Posterior vena cava (tissue), 2 donors: ENCODE measurements around the gene PRR12. TPM values are rescaled to one million over a fixed set of nuclear protein-coding genes. Genes with fewer than 3 reads are reported as not detected.

ENCODE experiments used
- DNase-seq: peaks from one replicate; pipeline ENCODE4 v3.0.0-alpha.2; 2020; ENCODE audit warnings: low spot score
- intact Hi-C, 2 donors: fragments of 100-400 bp; cut with DNase I; formaldehyde crosslinking; loops; one replicate each; pipeline versions ENCODE4 v1.14.1 to v1.14.2; 2022 to 2023
- total RNA-seq, 2 donors: library from RNA; stranded (reverse); fragmentation: NEBNext Ultra II Directional; extraction: Animal tissue kit (Norgen Biotek cat#: 25700); gene quantifications; one replicate each; pipeline ENCODE4 v1.2.1, GENCODE V29; 2021
- donor health status: DM: yes; HTN: yes; CAD: no.
- donor health status: DM: yes; HTN: yes; CAD: no.

Gene PRR12
- total RNA-seq, 2 donors from 2014 or later = 18.8 to 21.7 TPM

DNA sequence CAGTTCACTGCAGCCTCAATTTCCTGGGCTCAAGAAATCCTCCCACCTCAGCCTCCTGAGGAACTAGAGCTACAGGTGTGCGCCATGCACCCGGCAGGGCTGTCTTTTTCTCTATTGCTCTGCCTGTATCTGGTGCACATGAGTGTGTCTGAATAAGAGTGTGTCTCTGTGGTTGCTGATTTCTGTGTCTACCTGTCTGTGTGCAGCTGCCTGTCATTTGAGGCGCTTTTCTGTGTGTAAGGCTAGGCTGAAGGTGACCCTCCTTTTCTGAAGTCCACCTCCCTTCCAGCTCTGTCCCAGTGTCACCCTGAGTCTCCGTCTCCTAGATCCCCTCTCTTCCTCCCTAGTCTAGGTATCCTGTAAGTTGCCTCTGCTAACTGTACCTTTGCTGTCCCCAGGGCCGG lies 1.5 kb upstream of the PRR12 start:
- DNase-seq = no peak
- intact Hi-C loops = loop anchor here in 1 of 2 donors (5.0 kb wide), 1 partner anchor 83 kb away; no protein-coding TSS in a partner anchor

DNA sequence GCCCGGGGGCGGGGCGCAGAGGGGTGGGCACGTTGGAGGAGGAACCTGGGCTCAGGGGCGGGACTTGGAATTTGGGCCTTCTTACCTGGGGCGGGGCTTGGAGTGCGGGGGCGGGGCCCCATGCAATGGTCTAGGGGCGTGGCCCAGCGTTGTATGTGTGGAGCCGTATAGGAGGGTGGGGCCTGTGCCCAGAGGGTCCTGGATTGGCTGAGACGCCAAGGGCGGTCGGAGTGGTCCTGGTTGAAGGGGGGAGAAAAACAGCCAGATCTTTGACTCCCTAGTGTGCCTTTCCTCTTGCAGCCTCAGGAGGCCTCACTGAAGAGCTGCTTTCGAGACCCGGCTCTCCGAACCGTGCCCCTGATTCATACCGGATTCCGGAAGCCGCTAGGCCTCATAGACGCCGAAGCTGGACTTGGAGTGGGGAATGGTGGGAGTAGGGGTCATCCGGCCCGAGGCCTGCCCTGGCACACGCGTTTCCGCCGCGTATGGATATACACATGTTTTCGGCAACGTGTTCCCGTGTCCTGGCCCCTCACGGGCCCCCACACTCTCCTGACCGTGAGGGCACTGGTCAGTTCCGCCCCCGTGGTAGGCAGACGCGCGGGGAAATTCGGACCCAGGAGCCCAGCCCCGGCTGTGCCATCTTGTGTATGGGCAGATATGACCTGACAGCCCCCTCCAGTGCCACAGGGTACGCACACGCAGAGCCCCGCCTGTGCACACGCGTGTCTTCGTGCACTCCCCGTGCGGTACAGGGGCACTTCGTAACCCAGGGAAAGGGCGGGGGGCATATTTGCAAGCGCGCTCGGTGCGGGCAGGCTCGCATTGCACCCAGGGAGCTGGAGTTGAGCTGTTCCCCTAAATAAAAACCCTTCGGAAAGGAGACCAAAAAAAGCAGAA lies 661 bp upstream of the PRR12 start:
- peak; percentile 98 for DNase-seq
- intact Hi-C loops = loop anchor here (5.0 kb wide), 1 partner anchor 47 kb away; no protein-coding TSS in a partner anchor

DNA sequence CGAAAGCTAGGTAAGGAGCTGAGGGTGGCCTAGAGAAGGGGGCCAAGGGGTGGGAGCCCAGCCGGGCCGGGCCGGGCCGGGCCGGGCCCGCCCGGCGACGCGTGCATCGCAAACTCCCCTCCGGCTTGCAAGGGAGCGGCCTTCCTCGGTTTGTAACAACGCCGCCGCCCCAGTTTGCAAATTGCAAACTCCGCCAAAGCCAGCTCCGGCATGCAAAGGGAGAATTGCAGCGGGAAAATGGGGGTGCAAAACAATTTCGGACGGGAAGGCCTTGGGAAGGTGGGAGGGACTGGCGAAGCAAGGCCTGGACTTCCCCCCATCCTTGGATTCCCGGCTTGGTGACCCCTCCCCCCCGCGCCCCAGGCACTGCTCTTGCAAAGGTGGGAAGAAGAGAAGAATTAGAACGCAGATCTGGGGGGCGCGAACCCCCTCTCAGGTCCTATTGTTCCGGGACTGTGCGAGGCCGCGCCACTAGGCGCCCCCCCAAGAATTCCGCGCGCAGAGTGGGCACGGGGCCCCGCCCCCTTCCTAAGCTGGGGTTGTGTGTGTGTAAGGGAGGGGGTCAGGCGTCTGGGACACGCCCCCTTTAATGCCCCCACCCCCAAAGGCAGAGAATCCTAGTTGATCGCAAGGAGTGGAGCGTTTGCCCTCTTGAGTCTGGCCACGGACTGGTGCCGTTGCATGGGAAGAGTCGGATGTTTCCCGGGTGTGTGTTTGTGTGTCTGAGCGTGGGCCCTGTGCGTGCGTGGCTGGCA lies 926 bp downstream of the PRR12 start:
- DNase-seq = no peak
- intact Hi-C loops = loop anchor here (5.0 kb wide), 1 partner anchor 45 kb away; no protein-coding TSS in a partner anchor

DNA sequence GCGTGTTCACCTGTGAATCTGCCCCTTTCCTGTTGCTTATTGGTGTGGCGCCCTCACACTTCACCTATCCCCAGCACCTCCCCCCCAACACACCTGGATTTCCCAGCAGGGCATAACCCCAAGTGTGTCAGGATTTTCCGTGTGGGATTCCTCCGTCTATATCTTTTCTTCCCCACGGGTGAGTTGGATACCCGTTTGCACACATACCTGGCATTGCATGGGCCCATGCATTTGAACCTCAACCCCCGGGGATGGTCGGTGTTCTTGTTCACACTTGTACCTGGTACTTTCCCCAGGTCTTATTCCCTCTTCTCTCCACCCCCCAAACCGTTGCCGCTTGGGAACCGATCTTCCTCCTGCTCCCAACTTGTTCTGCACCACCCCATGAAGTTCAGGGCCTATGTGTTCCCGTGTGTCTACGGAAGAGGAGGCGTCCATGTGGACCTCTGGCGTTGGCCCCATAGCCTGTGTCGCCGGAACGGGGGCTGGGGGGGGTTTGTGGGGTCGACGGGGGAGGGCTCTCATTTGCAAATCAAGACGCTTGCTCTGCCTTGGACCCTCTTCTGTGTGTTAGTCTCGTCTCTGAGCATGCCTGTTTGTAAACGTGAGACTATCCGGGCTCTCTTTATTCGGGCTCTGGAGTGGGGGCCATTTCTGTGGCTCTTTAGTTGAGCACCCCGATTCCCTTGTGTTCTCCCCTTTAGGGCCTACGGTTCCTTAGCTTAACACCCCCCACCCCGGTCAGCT lies 1.7 kb downstream of the PRR12 start:
- intact Hi-C loops = loop anchor here (5.0 kb wide), 1 partner anchor 45 kb away; no protein-coding TSS in a partner anchor
- no peak for DNase-seq

DNA sequence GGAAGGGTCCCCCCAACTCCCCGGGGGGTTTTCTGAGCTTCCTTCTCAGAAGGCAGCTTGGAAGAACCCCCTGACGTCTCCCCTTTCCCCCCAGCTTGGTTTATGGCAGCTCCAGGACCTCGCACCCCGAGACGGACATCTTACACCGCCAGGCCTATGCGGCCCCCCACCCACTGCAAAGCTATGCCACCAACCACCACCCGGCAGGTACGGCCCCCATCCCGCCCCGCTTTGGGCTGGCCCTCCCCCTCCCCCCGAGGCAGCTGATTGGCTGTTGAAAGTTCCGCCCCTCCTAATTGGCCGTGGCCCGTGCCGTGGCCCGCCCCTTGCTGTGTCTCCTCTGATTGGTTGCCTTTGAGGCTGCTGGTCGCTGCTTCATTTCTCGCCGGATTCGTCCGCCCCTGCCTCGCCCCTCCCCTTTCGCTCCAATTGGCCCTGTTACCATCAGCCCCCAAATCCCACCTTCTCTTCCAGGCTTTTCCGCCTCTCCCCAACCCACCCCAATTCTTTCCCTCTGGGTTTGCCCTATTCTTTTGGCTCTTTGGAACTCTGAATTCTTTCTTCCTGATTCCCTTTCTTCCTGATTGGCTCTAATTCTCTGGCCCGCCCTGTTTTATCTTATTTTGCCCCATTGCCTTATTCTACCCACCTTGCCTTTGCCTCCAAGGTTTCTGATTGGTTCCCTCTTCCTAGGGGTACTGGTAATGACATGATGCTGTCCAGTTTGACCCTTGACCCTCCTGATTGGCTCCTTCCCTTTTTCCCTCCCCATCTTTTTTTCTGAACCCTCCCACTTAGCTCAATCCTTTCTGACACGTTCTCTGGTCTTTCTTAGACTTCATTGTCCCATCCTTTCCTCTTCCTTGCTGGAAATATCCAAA lies 2.5 kb downstream of the PRR12 start:
- intact Hi-C loops = loop anchor here (5.0 kb wide), 1 partner anchor 44 kb away; no protein-coding TSS in a partner anchor
- peak; percentile 98 for DNase-seq

DNA sequence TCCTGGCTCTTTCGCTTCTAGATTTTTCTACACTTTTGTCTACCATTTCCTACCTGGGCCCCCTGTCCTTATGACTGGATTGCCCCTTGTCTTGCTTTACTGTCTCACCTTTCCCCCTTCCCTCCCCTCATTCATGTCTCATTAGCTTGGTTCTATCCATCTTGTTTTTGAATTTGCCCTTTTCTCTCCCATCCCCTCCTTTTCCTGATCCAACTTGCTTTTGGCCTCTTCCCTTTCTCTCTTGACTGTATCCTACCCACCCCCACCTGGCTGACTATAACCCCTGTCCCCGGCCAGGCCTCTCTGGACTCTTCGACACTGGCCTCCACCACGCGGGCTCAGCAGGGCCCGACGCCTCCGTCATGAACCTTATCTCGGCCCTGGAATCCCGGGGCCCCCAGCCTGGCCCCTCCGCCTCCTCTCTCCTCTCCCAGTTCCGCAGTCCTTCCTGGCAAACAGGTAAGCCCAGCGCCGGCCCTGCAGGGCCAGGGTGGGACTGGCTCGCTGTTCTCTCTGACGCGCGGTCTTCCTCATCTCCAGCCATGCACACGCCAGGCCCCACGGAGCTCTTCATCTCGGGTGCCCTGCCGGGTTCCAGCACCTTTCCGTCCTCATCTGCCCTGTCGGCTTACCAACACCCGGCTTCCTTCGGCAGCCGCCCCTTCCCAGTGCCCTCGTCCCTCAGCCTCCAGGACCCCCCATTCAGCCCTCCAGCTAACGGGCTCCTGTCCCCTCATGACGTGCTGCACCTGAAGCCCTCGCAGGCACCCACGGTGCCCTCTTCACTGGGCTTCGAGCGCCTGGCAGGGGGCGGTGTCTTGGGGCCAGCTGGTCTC lies 3.4 kb downstream of the PRR12 start:
- DNase-seq = no peak
- intact Hi-C loops = loop anchor here (5.0 kb wide), 1 partner anchor 43 kb away; no protein-coding TSS in a partner anchor

DNA sequence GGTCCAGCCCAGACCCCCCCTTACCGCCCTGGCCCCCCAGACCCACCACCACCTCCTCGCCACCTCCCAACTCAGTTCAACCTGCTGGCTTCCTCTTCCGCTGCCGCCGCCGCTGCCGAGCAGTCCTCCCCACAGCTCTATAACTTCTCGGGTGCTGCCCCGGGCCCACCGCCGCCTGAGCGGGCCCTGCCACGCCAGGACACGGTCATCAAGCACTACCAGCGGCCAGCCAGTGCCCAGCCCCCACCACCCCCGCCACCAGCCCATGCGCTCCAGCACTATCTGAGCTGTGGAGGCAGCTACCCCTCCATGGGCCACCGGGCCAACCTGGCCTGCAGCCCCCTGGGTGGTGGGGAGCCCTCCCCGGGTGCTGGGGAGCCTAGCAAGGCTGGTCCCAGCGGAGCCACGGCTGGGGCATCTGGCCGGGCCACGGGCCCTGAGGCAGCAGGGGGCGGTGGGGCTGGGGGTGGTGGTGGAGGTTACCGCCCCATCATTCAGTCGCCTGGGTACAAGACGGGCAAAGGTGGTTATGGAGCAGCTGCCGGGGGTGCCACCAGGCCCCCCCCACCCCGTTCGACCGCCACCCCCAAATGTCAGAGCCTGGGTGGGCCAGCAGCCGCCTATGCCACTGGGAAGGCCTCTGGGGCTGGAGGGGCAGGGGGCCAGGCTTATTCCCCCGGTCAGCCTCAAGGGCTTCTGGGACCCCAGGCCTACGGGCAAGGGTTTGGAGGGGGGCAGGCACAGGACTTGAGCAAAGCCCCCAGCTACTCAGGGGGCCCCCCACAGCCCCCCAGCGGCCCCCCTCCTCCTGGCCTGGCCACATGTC lies 4.2 kb downstream of the PRR12 start:
- no peak for DNase-seq
- intact Hi-C loops = loop anchor here (5.0 kb wide), 1 partner anchor 42 kb away; no protein-coding TSS in a partner anchor

DNA sequence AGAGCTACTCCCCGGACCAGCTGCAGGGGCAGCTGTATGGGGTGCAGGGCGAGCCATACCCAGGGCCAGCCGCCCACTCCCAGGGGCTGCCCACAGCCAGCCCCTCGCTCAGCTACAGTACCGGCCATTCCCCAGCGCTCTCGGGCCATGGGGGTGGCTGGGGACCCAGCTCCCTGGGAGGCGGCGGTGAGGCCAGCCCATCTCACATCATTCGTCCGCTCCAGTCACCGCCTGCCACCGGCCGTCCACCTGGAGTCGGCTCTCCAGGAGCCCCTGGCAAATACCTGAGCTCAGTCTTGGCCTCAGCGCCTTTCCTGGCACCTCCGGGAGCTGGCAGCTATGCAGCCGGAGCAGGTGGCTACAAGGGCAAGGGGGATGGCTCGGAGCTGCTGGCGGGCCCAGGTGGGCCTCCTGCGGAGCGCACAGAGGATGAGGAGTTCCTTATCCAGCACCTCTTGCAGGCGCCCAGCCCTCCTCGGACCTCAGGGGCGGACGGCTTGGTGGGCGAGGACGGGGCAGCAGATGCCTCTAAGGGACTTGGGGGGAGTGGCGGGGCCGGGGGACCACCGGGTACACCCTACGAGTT lies 4.9 kb downstream of the PRR12 start:
- DNase-seq = no peak
- intact Hi-C loops = no loop called here

DNA sequence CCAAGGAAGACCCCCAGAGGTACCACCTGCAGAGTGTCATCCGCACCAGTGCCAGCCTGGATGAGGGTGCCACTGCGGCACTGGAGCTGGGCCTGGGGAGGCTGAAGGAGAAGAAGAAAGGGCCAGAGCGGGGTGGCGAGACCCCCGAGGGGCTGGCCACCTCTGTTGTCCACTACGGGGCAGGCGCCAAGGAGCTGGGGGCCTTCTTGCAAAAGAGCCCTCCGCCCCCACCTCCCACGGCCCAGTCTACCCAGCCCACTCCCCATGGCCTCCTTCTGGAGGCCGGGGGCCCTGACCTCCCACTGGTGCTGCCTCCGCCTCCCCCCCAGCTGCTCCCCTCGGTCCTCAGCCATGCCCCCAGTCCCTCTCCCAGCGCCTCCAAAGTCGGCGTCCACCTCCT lies 5.4 kb downstream of the PRR12 start:
- DNase-seq = no peak
- intact Hi-C loops = no loop called here

DNA sequence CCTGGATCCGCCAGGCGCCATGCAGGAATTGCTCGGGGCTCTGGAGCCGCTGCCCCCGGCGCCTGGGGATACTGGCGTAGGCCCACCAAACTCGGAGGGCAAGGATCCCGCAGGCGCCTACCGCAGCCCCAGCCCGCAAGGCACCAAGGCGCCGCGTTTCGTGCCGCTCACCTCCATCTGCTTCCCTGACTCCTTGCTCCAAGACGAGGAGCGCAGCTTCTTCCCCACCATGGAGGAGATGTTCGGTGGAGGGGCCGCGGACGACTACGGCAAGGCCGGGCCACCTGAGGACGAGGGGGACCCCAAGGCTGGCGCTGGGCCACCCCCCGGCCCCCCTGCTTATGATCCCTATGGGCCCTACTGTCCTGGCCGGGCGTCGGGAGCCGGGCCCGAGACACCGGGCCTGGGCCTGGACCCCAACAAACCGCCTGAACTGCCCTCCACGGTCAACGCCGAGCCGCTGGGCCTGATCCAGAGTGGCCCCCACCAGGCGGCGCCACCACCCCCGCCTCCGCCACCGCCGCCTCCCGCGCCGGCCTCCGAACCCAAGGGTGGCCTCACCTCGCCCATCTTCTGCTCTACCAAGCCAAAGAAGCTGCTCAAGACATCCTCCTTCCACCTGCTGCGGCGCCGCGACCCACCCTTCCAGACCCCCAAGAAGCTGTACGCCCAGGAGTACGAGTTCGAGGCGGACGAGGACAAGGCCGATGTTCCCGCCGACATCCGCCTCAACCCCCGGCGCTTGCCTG lies 6.1 kb downstream of the PRR12 start:
- DNase-seq = no peak
- intact Hi-C loops = no loop called here

DNA sequence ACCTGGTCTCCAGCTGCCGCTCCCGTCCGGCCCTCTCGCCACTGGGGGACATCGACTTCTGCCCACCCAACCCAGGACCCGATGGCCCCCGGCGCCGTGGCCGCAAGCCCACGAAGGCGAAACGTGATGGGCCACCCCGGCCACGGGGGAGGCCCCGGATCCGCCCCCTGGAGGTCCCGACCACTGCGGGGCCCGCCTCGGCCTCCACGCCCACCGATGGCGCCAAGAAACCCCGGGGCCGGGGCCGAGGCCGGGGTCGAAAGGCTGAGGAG lies 6.7 kb downstream of the PRR12 start:
- DNase-seq = no peak
- intact Hi-C loops = no loop called here

DNA sequence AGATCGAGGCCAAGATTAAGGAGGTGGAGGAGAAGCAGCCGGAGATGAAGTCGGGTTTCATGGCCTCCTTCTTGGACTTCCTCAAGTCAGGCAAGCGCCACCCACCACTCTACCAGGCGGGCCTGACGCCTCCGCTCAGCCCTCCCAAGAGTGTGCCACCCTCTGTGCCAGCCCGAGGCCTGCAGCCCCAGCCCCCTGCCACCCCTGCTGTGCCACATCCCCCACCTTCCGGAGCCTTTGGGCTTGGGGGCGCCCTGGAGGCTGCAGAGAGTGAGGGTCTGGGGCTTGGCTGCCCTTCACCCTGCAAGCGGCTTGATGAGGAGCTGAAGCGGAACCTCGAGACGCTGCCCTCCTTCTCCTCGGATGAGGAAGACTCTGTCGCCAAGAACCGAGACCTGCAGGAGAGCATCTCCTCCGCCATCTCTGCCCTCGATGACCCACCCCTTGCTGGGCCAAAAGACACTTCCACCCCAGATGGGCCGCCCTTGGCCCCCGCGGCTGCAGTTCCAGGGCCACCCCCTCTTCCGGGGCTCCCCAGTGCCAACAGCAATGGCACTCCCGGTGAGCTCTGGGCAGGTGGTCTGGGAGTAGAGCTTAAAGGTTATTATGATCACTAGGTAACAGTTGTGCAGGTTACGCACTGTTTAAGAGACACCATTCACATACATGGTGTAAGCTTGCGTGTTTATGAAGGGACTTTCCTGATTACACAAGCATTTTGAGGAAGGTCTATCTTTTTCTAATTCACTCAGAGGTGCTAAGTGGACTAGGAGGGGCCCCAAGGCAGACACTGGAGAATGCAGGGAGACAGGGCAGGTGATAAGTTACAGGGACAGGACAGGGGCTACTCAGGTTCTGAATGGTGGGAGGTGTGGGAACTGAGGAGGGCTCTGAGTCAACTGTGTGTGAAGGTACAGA lies 8.7 kb downstream of the PRR12 start:
- intact Hi-C loops = no loop called here
- no peak for DNase-seq

DNA sequence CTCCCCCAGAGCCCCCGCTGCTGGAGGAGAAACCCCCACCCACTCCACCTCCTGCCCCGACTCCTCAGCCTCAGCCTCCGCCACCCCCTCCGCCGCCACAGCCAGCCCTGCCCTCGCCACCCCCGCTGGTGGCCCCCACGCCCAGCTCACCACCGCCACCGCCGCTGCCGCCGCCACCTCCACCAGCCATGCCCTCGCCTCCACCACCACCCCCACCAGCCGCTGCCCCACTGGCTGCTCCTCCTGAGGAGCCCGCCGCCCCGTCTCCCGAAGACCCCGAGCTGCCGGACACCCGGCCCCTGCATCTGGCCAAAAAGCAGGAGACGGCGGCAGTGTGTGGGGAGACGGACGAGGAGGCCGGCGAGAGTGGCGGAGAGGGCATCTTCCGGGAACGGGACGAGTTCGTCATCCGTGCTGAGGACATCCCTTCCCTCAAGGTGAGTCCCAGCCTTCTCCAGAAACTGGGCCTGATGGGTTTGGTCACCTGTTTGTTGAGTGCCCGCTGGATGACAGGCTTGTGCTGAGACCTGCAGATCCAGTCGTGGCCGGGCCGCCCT lies 10.6 kb downstream of the PRR12 start:
- no peak for DNase-seq
- intact Hi-C loops = no loop called here

DNA sequence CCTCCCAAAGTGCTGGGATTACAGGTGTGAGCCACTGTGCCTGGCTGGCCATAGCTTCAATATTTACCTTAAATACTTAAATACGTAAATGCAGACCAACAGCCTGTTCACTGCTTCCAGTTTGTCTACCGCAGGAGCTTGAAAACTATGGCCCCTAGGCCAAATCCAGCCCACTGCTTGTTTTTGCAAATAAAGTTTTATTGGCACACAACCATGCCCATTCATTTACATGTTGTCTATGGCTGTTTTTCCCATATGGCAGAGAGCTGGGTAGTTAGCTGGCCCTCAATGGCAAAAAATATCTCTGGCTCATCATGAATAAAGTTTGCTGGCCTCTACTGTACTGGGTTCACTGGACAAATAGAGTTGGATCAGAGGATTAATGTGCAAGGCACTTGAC lies 11.8 kb downstream of the PRR12 start:
- intact Hi-C loops = no loop called here
- no peak for DNase-seq

DNA sequence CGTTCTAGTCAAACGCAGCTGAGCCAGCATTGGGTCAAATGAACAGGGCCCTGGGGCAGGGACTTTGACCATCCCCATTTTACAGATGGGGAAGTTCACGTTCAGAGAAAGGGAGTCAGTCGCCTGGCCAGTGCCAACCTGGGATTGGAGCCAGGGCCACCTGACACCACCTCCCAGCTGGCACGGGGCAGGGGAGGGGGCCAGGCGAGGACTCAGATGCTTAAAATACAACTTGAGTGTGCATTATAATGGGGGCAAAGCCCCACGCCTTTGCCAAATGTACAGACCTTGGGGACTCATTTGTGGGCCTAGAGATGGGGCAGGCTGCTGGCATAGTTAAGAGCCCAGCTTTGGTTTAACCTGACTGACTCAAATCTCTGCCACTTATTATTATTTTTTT lies 14.6 kb downstream of the PRR12 start:
- intact Hi-C loops = no loop called here
- no peak for DNase-seq
